ENCODE results near the gene ZNF19. TPM values are rescaled to one million over a fixed set of nuclear protein-coding genes. Genes with fewer than 3 reads are reported as not detected.

The ZNF19 gene
- total RNA-seq, 1 donor from 2014 or later = 7.5 TPM

- no peaks in the 10 kb centered on the region for H3K4me1 Mint-ChIP-seq (ENCODE audit: unreplicated experiment)
- no peak overlapping the region for H3K4me3 Mint-ChIP-seq (ENCODE audit: unreplicated experiment)
- TF ChIP-seq CTCF (IDR thresholded peaks at IDR 0.05; ENCODE audit: unreplicated experiment) = no peak
- DNase-seq (ENCODE audit: low spot score) = no peak
- H3K36me3 Mint-ChIP-seq (ENCODE audit: low read depth, unreplicated experiment) = no peaks in the 10 kb centered on the region
- H3K9me3 Mint-ChIP-seq (ENCODE audit: unreplicated experiment) = no peaks in the 10 kb centered on the region
- H3K27ac Mint-ChIP-seq (ENCODE audit: unreplicated experiment) = no peak overlapping the region
- H3K27me3 Mint-ChIP-seq (ENCODE audit: unreplicated experiment) = peaks cover 4% of the 10 kb centered on the region
These were observed 1.9 kb upstream of the ZNF19 start for GRCh38 chr16:71491054-71491453.

- no peak for TF ChIP-seq CTCF (IDR thresholded peaks at IDR 0.05; ENCODE audit: unreplicated experiment)
- no peaks in the 10 kb centered on the region for H3K4me1 Mint-ChIP-seq (ENCODE audit: unreplicated experiment)
- no peak for DNase-seq (ENCODE audit: low spot score)
- no peak overlapping the region for H3K4me3 Mint-ChIP-seq (ENCODE audit: unreplicated experiment)
- H3K27ac Mint-ChIP-seq (ENCODE audit: unreplicated experiment) = no peak overlapping the region
- no peaks in the 10 kb centered on the region for H3K36me3 Mint-ChIP-seq (ENCODE audit: low read depth, unreplicated experiment)
- no peaks in the 10 kb centered on the region for H3K9me3 Mint-ChIP-seq (ENCODE audit: unreplicated experiment)
- H3K27me3 Mint-ChIP-seq (ENCODE audit: unreplicated experiment) = peaks cover 4% of the 10 kb centered on the region
These were observed 1.2 kb upstream of the ZNF19 start for GRCh38 chr16:71490361-71490760.

GRCh38 chr16:71484006-71484893, 4.9 kb downstream of the ZNF19 start:
- H3K4me3 Mint-ChIP-seq (ENCODE audit: unreplicated experiment) = peak overlapping the region; percentile 88
- peaks cover 6% of the 10 kb centered on the region for H3K27me3 Mint-ChIP-seq (ENCODE audit: unreplicated experiment)
- peaks cover 21% of the 10 kb centered on the region for H3K4me1 Mint-ChIP-seq (ENCODE audit: unreplicated experiment)
- DNase-seq (ENCODE audit: low spot score) = peak; percentile 63
- no peaks in the 10 kb centered on the region for H3K9me3 Mint-ChIP-seq (ENCODE audit: unreplicated experiment)
- peak overlapping the region; percentile 81 for H3K27ac Mint-ChIP-seq (ENCODE audit: unreplicated experiment)
- no peaks in the 10 kb centered on the region for H3K36me3 Mint-ChIP-seq (ENCODE audit: low read depth, unreplicated experiment)
- TF ChIP-seq CTCF (IDR thresholded peaks at IDR 0.05; ENCODE audit: unreplicated experiment) = no peak

GRCh38 chr16:71482569-71482968, 6.6 kb downstream of the ZNF19 start:
- H3K9me3 Mint-ChIP-seq (ENCODE audit: unreplicated experiment) = no peaks in the 10 kb centered on the region
- H3K27ac Mint-ChIP-seq (ENCODE audit: unreplicated experiment) = no peak overlapping the region
- DNase-seq (ENCODE audit: low spot score) = no peak
- H3K27me3 Mint-ChIP-seq (ENCODE audit: unreplicated experiment) = peaks cover 5% of the 10 kb centered on the region
- H3K36me3 Mint-ChIP-seq (ENCODE audit: low read depth, unreplicated experiment) = peaks cover 3% of the 10 kb centered on the region
- H3K4me3 Mint-ChIP-seq (ENCODE audit: unreplicated experiment) = no peak overlapping the region
- no peak for TF ChIP-seq CTCF (IDR thresholded peaks at IDR 0.05; ENCODE audit: unreplicated experiment)
- peaks cover 28% of the 10 kb centered on the region for H3K4me1 Mint-ChIP-seq (ENCODE audit: unreplicated experiment)

- Mint-ChIP-seq H3K27ac (ENCODE audit: unreplicated experiment) (no peak overlapping the region), H3K4me1 (ENCODE audit: unreplicated experiment) (peaks cover 28% of the 10 kb centered on the region), H3K36me3 (ENCODE audit: low read depth, unreplicated experiment) (peaks cover 10% of the 10 kb centered on the region), H3K4me3 (ENCODE audit: unreplicated experiment) (no peak overlapping the region), H3K9me3 (ENCODE audit: unreplicated experiment) (no peaks in the 10 kb centered on the region), H3K27me3 (ENCODE audit: unreplicated experiment) (peaks cover 2% of the 10 kb centered on the region)
- DNase-seq (ENCODE audit: low spot score) = no peak
- no peak for TF ChIP-seq CTCF (IDR thresholded peaks at IDR 0.05; ENCODE audit: unreplicated experiment)
These were observed 8.2 kb downstream of the ZNF19 start for GRCh38 chr16:71480956-71481355.

All from endothelial cell (in vitro differentiated cells).